HepG2 (cell line): ENCODE results near the gene COPS7A. TPM values are rescaled to one million over a fixed set of nuclear protein-coding genes. Genes with fewer than 3 reads are reported as not detected.

Experiments
- CBFB ChIP-seq: sonication (generic); formaldehyde crosslinking; IDR thresholded peaks from 2 replicates; pipeline ENCODE4 v1.4.0; 2020; ENCODE audit warnings: missing genetic modification reagents
- CHCHD3 ChIP-seq: sonication (generic); formaldehyde crosslinking; IDR thresholded peaks from 2 replicates; pipeline ENCODE4 v1.8.0; 2022; ENCODE audit warnings: mild to moderate bottlenecking, missing genetic modification reagents, moderate library complexity
- ELF4 ChIP-seq: sonication (generic); formaldehyde crosslinking; IDR thresholded peaks from 2 replicates; pipeline ENCODE4 v1.5.0; 2020; ENCODE audit warnings: missing genetic modification reagents, mild to moderate bottlenecking, moderate library complexity, borderline replicate concordance
- KDM3A ChIP-seq: IDR thresholded peaks from 2 replicates; pipeline ENCODE4 v1.6.1; 2018; ENCODE audit warnings: low read depth, missing compliant biosample characterization
- MYC ChIP-seq: sonication (generic); formaldehyde crosslinking; IDR thresholded peaks from 2 replicates; pipeline ENCODE4 v1.9.0; 2021; ENCODE audit warnings: missing genetic modification reagents, borderline replicate concordance
- PHB2 ChIP-seq: fragments of 450-650 bp; IDR thresholded peaks from 2 replicates; pipeline ENCODE4 v1.6.1; 2018; ENCODE audit not compliant: partially characterized antibody
- SPEN ChIP-seq: sonication (generic); formaldehyde crosslinking; IDR thresholded peaks from 2 replicates; pipeline ENCODE4 v1.5.1; 2020; ENCODE audit warnings: low read depth, mild to moderate bottlenecking, missing genetic modification reagents
- SRF ChIP-seq: IDR thresholded peaks from 2 replicates; pipeline ENCODE4 v1.6.1; 2011; ENCODE audit warnings: mild to moderate bottlenecking, low read depth, low read length, moderate library complexity
- ZNF124 ChIP-seq: sonication (generic); formaldehyde crosslinking; IDR thresholded peaks from 2 replicates; pipeline ENCODE4 v1.4.0; 2020; ENCODE audit warnings: missing genetic modification reagents
- ZNF207 ChIP-seq: fragments of 450-650 bp; IDR thresholded peaks from 2 replicates; pipeline ENCODE4 v1.6.1; 2016; ENCODE audit warnings: antibody characterized with exemption, borderline replicate concordance
- ZNF432 ChIP-seq: sonication (generic); formaldehyde crosslinking; IDR thresholded peaks from 2 replicates; pipeline ENCODE4 v1.5.0; 2020; ENCODE audit warnings: missing genetic modification reagents, mild to moderate bottlenecking, borderline replicate concordance
- ZNF446 ChIP-seq: sonication (generic); formaldehyde crosslinking; IDR thresholded peaks from 2 replicates; pipeline ENCODE4 v1.5.0; 2020; ENCODE audit warnings: mild to moderate bottlenecking, missing genetic modification reagents
- ZNF451 ChIP-seq: sonication (generic); formaldehyde crosslinking; IDR thresholded peaks from 2 replicates; pipeline ENCODE4 v1.5.0; 2020; ENCODE audit warnings: mild to moderate bottlenecking, missing genetic modification reagents
- ZNF510 ChIP-seq: sonication (generic); formaldehyde crosslinking; IDR thresholded peaks from 2 replicates; pipeline ENCODE4 v1.4.0; 2020; ENCODE audit warnings: low read depth, mild to moderate bottlenecking, missing genetic modification reagents
- ZNF629 ChIP-seq: sonication (generic); formaldehyde crosslinking; conservative IDR thresholded peaks from 2 replicates; pipeline ENCODE4 v1.5.0; 2020; ENCODE audit warnings: missing genetic modification reagents
- polyA plus RNA-seq, 8 experiments: library from polyadenylated mRNA; depleted of rRNA in 3 of 8; stranded (reverse) in 7 of 8; unstranded in 1 of 8; fragments of >200 nt; fragmentation: Illumina TruSeq in 4 of 8; extraction: Trizol in 4 of 8; gene quantifications; 2 replicates each; pipeline versions ENCODE4 v1.2.1 to v1.2.3, GENCODE V29; 2011 to 2016; ENCODE audit warnings: low read depth in 4 of 8, missing spikeins in 1 of 8, mixed read lengths in 1 of 8; ENCODE audit not compliant: insufficient read depth in 1 of 8
- total RNA-seq, 5 experiments: library from RNA; depleted of rRNA; stranded (reverse); fragments of >200 nt; fragmentation: Illumina TruSeq; extraction: Trizol; gene quantifications; 2 replicates each; pipeline ENCODE4 v1.2.3, GENCODE V29; 2016; ENCODE audit warnings: low read depth in 1 of 5
- TF ChIP-seq, protein P1 (sequence below): IDR thresholded peaks from 2 replicates; pipeline ENCODE4 v1.4.0; 2020; ENCODE audit warnings: mild to moderate bottlenecking, missing genetic modification reagents
- TF ChIP-seq, protein P2 (sequence below): IDR thresholded peaks from 2 replicates; pipeline ENCODE4 v1.6.1; 2016; ENCODE audit warnings: low read depth, missing genetic modification reagents, missing compliant biosample characterization
- TF ChIP-seq, protein P3 (sequence below): sonication (generic); formaldehyde crosslinking; IDR thresholded peaks from 2 replicates; pipeline ENCODE4 v1.4.0; 2020; ENCODE audit warnings: mild to moderate bottlenecking, low read depth, missing genetic modification reagents

COPS7A gene
- total and polyA plus RNA-seq, 2 of the 13 experiments (the other 11 are each of a cell fraction or from before 2014, with no cell fraction given), result 40.0 to 73.6 TPM

GRCh38 chr12:6688999-6689882 is 34.6 kb upstream of the COPS7A start, which contains the start of gene ZNF384 (continued):
- TF ChIP-seq, protein P1, sequence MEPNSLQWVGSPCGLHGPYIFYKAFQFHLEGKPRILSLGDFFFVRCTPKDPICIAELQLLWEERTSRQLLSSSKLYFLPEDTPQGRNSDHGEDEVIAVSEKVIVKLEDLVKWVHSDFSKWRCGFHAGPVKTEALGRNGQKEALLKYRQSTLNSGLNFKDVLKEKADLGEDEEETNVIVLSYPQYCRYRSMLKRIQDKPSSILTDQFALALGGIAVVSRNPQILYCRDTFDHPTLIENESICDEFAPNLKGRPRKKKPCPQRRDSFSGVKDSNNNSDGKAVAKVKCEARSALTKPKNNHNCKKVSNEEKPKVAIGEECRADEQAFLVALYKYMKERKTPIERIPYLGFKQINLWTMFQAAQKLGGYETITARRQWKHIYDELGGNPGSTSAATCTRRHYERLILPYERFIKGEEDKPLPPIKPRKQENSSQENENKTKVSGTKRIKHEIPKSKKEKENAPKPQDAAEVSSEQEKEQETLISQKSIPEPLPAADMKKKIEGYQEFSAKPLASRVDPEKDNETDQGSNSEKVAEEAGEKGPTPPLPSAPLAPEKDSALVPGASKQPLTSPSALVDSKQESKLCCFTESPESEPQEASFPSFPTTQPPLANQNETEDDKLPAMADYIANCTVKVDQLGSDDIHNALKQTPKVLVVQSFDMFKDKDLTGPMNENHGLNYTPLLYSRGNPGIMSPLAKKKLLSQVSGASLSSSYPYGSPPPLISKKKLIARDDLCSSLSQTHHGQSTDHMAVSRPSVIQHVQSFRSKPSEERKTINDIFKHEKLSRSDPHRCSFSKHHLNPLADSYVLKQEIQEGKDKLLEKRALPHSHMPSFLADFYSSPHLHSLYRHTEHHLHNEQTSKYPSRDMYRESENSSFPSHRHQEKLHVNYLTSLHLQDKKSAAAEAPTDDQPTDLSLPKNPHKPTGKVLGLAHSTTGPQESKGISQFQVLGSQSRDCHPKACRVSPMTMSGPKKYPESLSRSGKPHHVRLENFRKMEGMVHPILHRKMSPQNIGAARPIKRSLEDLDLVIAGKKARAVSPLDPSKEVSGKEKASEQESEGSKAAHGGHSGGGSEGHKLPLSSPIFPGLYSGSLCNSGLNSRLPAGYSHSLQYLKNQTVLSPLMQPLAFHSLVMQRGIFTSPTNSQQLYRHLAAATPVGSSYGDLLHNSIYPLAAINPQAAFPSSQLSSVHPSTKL (CRISPR knock-in tag), result peak; percentile 26; the same call in 1 of the 2 replicates
- TF ChIP-seq SPEN (CRISPR knock-in tag) (peak; percentile 77), CBFB (CRISPR knock-in tag) (peak; percentile 52; the same call in 1 of the 2 replicates), MYC (CRISPR knock-in tag) (peak; percentile 74), SRF (0 out of 2 replicates have a peak, but pooled peaks have one; percentile 79), PHB2 (no peak), ZNF510 (0 out of 2 replicates have a peak, but pooled peaks have one; percentile 40), ELF4 (CRISPR knock-in tag) (peak; percentile 98), ZNF432 (no peak), ZNF207 (no peak), KDM3A (CRISPR knock-in tag) (0 out of 2 replicates have a peak, but pooled peaks have one; percentile 20), ZNF629 (CRISPR knock-in tag) (no peak), ZNF124 (CRISPR knock-in tag) (no peak), ZNF446 (CRISPR knock-in tag) (no peak), ZNF451 (CRISPR knock-in tag) (peak; percentile 52; the same call in 1 of the 2 replicates), CHCHD3 (CRISPR knock-in tag) (no peak; the same call in 1 of the 2 replicates)
- TF ChIP-seq, protein P2, sequence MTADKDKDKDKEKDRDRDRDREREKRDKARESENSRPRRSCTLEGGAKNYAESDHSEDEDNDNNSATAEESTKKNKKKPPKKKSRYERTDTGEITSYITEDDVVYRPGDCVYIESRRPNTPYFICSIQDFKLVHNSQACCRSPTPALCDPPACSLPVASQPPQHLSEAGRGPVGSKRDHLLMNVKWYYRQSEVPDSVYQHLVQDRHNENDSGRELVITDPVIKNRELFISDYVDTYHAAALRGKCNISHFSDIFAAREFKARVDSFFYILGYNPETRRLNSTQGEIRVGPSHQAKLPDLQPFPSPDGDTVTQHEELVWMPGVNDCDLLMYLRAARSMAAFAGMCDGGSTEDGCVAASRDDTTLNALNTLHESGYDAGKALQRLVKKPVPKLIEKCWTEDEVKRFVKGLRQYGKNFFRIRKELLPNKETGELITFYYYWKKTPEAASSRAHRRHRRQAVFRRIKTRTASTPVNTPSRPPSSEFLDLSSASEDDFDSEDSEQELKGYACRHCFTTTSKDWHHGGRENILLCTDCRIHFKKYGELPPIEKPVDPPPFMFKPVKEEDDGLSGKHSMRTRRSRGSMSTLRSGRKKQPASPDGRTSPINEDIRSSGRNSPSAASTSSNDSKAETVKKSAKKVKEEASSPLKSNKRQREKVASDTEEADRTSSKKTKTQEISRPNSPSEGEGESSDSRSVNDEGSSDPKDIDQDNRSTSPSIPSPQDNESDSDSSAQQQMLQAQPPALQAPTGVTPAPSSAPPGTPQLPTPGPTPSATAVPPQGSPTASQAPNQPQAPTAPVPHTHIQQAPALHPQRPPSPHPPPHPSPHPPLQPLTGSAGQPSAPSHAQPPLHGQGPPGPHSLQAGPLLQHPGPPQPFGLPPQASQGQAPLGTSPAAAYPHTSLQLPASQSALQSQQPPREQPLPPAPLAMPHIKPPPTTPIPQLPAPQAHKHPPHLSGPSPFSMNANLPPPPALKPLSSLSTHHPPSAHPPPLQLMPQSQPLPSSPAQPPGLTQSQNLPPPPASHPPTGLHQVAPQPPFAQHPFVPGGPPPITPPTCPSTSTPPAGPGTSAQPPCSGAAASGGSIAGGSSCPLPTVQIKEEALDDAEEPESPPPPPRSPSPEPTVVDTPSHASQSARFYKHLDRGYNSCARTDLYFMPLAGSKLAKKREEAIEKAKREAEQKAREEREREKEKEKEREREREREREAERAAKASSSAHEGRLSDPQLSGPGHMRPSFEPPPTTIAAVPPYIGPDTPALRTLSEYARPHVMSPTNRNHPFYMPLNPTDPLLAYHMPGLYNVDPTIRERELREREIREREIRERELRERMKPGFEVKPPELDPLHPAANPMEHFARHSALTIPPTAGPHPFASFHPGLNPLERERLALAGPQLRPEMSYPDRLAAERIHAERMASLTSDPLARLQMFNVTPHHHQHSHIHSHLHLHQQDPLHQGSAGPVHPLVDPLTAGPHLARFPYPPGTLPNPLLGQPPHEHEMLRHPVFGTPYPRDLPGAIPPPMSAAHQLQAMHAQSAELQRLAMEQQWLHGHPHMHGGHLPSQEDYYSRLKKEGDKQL (CRISPR knock-in tag), result no peak
- TF ChIP-seq, protein P3, sequence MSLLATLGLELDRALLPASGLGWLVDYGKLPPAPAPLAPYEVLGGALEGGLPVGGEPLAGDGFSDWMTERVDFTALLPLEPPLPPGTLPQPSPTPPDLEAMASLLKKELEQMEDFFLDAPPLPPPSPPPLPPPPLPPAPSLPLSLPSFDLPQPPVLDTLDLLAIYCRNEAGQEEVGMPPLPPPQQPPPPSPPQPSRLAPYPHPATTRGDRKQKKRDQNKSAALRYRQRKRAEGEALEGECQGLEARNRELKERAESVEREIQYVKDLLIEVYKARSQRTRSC (CRISPR knock-in tag), result no peak; the same call in 1 of the 2 replicates
